HL-60 (cell line): ENCODE data around the gene RNF32.

Experiments
- GABPA ChIP-seq: IDR thresholded peaks from 2 replicates; pipeline ENCODE4 v1.6.1; 2012; ENCODE audit warnings: low read depth
- POLR2AphosphoS5 ChIP-seq: IDR thresholded peaks from 2 replicates; pipeline ENCODE4 v1.6.1; 2012; ENCODE audit warnings: low read depth
- SPI1 ChIP-seq: IDR thresholded peaks from 2 replicates; pipeline ENCODE4 v1.6.1; 2012; ENCODE audit warnings: low read depth, mild to moderate bottlenecking, borderline replicate concordance
- TF ChIP-seq, protein P1 (sequence below): IDR thresholded peaks from one replicate; pipeline ENCODE4 v1.5.1; 2011; ENCODE audit warnings: low read length, control low read depth, inconsistent platforms; ENCODE audit not compliant: insufficient read depth

DNA sequence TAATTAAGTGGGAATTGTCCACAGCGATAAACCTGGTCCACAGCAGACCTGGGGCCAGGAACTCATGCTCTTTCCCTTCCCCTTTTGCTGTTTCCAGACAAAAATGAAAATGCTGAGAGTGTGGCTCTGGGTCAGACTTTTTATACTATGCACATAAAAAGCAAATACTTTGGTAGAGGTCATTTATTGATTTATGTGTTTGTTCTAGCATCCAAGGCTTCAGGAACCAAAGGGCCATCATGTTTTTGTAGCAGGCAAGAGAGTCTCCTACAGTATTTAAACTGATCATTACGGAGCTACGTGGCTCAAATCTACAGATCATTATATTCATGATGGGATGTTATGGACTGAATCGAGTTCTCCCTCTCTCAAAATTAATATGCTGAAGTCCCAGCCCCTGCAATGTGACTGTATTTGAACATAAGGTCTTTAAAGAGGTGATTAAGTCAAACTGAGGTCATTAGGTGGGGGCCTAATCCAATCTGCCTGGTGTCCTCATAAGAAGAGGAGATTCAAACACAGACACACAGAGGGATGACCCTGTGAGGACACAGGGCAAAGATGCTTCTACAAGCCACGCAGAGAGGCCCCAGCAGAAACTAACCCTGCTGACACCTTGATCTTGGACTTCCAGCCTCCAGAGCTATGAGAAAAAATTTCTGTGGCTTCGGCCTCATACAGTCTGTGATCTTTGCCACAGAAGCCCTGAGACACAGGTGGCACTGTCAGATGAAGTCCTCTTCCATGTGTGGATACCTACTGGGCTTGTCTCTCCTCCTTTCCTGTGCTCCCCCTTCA lies 46.1 kb upstream of the RNF32 start:
- TF ChIP-seq, protein P1, sequence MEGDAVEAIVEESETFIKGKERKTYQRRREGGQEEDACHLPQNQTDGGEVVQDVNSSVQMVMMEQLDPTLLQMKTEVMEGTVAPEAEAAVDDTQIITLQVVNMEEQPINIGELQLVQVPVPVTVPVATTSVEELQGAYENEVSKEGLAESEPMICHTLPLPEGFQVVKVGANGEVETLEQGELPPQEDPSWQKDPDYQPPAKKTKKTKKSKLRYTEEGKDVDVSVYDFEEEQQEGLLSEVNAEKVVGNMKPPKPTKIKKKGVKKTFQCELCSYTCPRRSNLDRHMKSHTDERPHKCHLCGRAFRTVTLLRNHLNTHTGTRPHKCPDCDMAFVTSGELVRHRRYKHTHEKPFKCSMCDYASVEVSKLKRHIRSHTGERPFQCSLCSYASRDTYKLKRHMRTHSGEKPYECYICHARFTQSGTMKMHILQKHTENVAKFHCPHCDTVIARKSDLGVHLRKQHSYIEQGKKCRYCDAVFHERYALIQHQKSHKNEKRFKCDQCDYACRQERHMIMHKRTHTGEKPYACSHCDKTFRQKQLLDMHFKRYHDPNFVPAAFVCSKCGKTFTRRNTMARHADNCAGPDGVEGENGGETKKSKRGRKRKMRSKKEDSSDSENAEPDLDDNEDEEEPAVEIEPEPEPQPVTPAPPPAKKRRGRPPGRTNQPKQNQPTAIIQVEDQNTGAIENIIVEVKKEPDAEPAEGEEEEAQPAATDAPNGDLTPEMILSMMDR: no peak
- TF ChIP-seq GABPA: no peak
- no peak for TF ChIP-seq POLR2AphosphoS5
- no peak for TF ChIP-seq SPI1
